Activated B cell treated with CpG ODN at 0.5 μM for 24 hours (primary cell): ENCODE data around the gene GAB1. TPM values are rescaled to one million over a fixed set of nuclear protein-coding genes. Genes with fewer than 3 reads are reported as not detected.

Source experiments
- ATAC-seq: fragments of 200-7000 bp; cut with Tn5 transposase; one replicate; pipeline ENCODE4 v1.10.0; 2021; ENCODE audit warnings: low read depth, mild to moderate bottlenecking, moderate library complexity
- CTCF ChIA-PET: fragments of 350-600 bp; sonication (Branson Sonifier 250); formaldehyde crosslinking; loops from one replicate; lab custom pipeline; 2021; ENCODE audit warnings: antibody characterized with exemption; lab: Charles Lee
- POLR2A ChIA-PET: fragments of 350-600 bp; sonication (Branson Sonifier 250); formaldehyde crosslinking; loops from one replicate; lab custom pipeline; 2021; ENCODE audit warnings: antibody characterized with exemption; lab: Charles Lee
- DNase-seq: peaks from one replicate; pipeline ENCODE4 v3.0.0; 2022
- H3K27ac Mint-ChIP-seq: one replicate; pipeline ENCODE4 v1.8.0; 2020; ENCODE audit warnings: mixed read lengths
- H3K27me3 Mint-ChIP-seq: one replicate; pipeline ENCODE4 v1.8.0; 2021; ENCODE audit warnings: mixed read lengths
- H3K36me3 Mint-ChIP-seq: one replicate; pipeline ENCODE4 v1.8.0; 2021; ENCODE audit warnings: low read depth, mixed read lengths
- H3K4me1 Mint-ChIP-seq: one replicate; pipeline ENCODE4 v1.8.0; 2021; ENCODE audit warnings: mixed read lengths
- H3K4me3 Mint-ChIP-seq: one replicate; pipeline ENCODE4 v1.8.0; 2020; ENCODE audit warnings: mild to moderate bottlenecking, mixed read lengths
- H3K9me3 Mint-ChIP-seq: one replicate; pipeline ENCODE4 v1.8.0; 2020; ENCODE audit warnings: mixed read lengths
- intact Hi-C: fragments of 100-400 bp; cut with micrococcal nuclease; formaldehyde crosslinking; loops from one replicate; pipeline ENCODE4 v1.15.1; 2024
- total RNA-seq: library from RNA; stranded (reverse); gene quantifications from 2 replicates; pipeline ENCODE4 v1.2.3, GENCODE V29; 2022
- TF ChIP-seq, protein P1 (sequence below): fragments of 200-600 bp; IDR thresholded peaks from one replicate; pipeline ENCODE4 v1.8.0; 2022; ENCODE audit warnings: antibody characterized with exemption, mild to moderate bottlenecking

The GAB1 gene
- total RNA-seq, 1 donor from 2014 or later, result 12.0 TPM

- DNase-seq, result no peak
- no peak for ATAC-seq
- ChIA-PET CTCF (no interaction called here), POLR2A (no interaction called here)
- Mint-ChIP-seq H3K36me3 (peaks cover 4% of the 10 kb centered on the region), H3K4me1 (peaks cover 6% of the 10 kb centered on the region), H3K27ac (no peak overlapping the region), H3K9me3 (no peaks in the 10 kb centered on the region), H3K4me3 (no peak overlapping the region), H3K27me3 (no peaks in the 10 kb centered on the region)
- intact Hi-C loops, result no loop called here
- TF ChIP-seq, protein P1, sequence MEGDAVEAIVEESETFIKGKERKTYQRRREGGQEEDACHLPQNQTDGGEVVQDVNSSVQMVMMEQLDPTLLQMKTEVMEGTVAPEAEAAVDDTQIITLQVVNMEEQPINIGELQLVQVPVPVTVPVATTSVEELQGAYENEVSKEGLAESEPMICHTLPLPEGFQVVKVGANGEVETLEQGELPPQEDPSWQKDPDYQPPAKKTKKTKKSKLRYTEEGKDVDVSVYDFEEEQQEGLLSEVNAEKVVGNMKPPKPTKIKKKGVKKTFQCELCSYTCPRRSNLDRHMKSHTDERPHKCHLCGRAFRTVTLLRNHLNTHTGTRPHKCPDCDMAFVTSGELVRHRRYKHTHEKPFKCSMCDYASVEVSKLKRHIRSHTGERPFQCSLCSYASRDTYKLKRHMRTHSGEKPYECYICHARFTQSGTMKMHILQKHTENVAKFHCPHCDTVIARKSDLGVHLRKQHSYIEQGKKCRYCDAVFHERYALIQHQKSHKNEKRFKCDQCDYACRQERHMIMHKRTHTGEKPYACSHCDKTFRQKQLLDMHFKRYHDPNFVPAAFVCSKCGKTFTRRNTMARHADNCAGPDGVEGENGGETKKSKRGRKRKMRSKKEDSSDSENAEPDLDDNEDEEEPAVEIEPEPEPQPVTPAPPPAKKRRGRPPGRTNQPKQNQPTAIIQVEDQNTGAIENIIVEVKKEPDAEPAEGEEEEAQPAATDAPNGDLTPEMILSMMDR, result no peak
These were observed 75.7 kb downstream of the GAB1 start for GRCh38 chr4:143412420-143412758.

DNA sequence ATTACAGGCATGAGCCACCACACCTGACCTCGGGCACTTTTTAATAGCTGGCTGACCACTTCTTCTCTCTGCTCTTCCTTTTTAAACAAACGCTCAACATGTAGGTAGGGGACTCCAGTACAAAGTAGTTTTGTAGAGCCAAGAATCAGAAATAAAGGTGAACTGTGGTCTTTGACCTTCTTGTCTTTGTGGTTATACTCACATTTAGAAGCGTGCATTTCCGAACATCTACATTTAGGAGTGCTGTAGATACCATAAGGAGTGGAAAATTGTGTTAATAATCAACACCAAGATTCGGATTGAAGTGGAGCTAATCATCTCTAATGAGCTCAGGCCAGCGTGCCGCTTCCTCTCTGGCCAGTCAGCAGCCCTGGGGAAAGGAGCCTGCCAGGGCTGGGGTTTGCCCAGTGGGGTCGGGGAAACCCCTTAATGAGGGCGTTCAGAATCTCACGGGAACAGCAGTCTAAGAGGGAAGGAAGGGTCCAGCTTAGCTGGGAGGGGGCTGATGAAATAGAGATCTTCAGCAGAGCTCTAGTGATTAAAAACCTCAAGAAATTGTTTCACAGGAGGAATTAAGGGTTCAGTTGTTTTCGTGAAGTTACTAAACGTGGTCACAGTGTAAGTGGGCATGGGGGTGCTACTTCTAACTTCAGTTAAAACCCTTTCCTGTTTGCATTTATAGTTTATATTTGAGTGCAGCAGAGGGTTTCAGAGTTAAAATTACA, 81.2 kb downstream of the GAB1 start:
- H3K4me3 Mint-ChIP-seq, result peak overlapping the region; percentile 76
- ATAC-seq, result peak; percentile 96
- H3K27me3 Mint-ChIP-seq, result no peaks in the 10 kb centered on the region
- peak; percentile 35 for DNase-seq
- intact Hi-C loops, result loop anchor here (2.0 to 5.0 kb wide), 2 partner anchors 15 to 94 kb away; partner anchors contain the start of gene SMARCA5
- H3K4me1 Mint-ChIP-seq, result peaks cover 36% of the 10 kb centered on the region
- peaks cover 4% of the 10 kb centered on the region for H3K36me3 Mint-ChIP-seq
- CTCF ChIA-PET, result interaction anchor here (1.0 to 1.3 kb wide), 4 partner anchors 12 to 42 kb away, joined by 3 to 7 read pairs (median 4); no protein-coding TSS in a partner anchor
- H3K27ac Mint-ChIP-seq, result peak overlapping the region; percentile 92
- TF ChIP-seq, protein P1, result no peak
- POLR2A ChIA-PET, result interaction anchor here (0.7 to 1.8 kb wide), 5 partner anchors 8 to 81 kb away, joined by 3 to 16 read pairs (median 3); partner anchors contain the start of gene GAB1
- no peaks in the 10 kb centered on the region for H3K9me3 Mint-ChIP-seq

DNA sequence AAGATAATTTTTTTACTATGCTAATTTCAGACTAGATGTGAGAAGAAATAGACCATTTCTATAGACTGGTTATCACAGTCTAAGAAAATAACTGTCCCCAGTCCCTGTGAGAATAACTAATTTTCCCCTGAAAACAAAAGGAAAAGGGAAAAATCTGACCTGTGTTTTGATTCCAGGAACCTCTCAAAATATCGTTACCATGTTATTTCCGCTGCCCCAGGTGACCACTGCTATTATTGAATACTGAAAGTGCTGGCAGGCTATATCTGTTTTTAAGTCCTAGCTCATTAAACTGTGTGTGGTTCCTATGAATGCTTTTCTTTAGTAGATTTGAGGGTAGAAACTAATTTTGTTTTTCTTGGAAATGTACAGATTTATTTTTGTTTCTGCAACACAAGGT, 83.6 kb downstream of the GAB1 start:
- TF ChIP-seq, protein P1, result no peak
- peak overlapping the region; percentile 64 for H3K27ac Mint-ChIP-seq
- no peak for ATAC-seq

GRCh38 chr4:143421609-143422008, 84.9 kb downstream of the GAB1 start:
- no peaks in the 10 kb centered on the region for H3K9me3 Mint-ChIP-seq
- intact Hi-C loops, result no loop called here
- peaks cover 38% of the 10 kb centered on the region for H3K4me1 Mint-ChIP-seq
- H3K4me3 Mint-ChIP-seq, result no peak overlapping the region
- ChIA-PET CTCF (no interaction called here), POLR2A (interaction anchor here (0.7 kb wide), 1 partner anchor 24 kb away, joined by 4 read pairs; no protein-coding TSS in a partner anchor)
- no peaks in the 10 kb centered on the region for H3K27me3 Mint-ChIP-seq
- TF ChIP-seq, protein P1, result no peak
- peaks cover 4% of the 10 kb centered on the region for H3K36me3 Mint-ChIP-seq
- no peak for ATAC-seq
- DNase-seq, result no peak
- no peak overlapping the region for H3K27ac Mint-ChIP-seq

More for the DNA sequence above, 83.6 kb downstream of the GAB1 start:
- Mint-ChIP-seq H3K4me1 (peaks cover 38% of the 10 kb centered on the region), H3K9me3 (no peaks in the 10 kb centered on the region), H3K27me3 (no peaks in the 10 kb centered on the region), H3K4me3 (peak overlapping the region; percentile 1), H3K36me3 (peaks cover 5% of the 10 kb centered on the region)
- intact Hi-C loops, result no loop called here
- no peak for DNase-seq
- CTCF ChIA-PET, result no interaction called here
- POLR2A ChIA-PET, result interaction anchor here (0.6 to 1.5 kb wide), 2 partner anchors 48 to 85 kb away, joined by 4 read pairs; no protein-coding TSS in a partner anchor

DNA sequence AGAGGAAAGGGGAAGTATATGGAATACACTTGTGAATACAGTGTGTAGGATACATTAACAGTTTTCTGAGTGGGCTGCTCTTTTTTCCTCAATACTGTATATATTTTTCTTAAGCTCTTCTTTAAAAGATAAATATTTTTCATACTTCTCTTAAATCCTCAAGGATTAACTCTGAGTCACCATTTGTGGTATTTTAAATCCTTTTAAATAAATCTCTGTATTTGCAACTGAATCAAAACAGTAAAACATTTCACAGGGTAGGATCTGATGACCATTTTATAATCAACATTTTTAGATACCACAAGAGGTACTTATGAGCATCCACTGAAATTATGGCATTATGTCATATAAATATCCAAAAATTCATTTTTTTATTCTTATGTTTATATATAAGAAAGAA, 87.6 kb downstream of the GAB1 start:
- no peak overlapping the region for H3K27ac Mint-ChIP-seq
- TF ChIP-seq, protein P1, result no peak
- intact Hi-C loops, result no loop called here
- ChIA-PET POLR2A (no interaction called here), CTCF (no interaction called here)
- H3K36me3 Mint-ChIP-seq, result peaks cover 4% of the 10 kb centered on the region
- peaks cover 18% of the 10 kb centered on the region for H3K4me1 Mint-ChIP-seq
- no peak overlapping the region for H3K4me3 Mint-ChIP-seq
- ATAC-seq (no peak), DNase-seq (no peak)
- H3K27me3 Mint-ChIP-seq, result no peaks in the 10 kb centered on the region
- H3K9me3 Mint-ChIP-seq, result no peaks in the 10 kb centered on the region
